Renal cortical epithelial cell (primary cell): ENCODE measurements around the gene ENAH. TPM values are rescaled to one million over a fixed set of nuclear protein-coding genes. Genes with fewer than 3 reads are reported as not detected.

Source experiments
- total RNA-seq: library from RNA; depleted of rRNA; stranded (reverse); fragments of >200 nt; gene quantifications from 2 replicates; pipeline ENCODE4 v1.2.3, GENCODE V29; 2014

ENAH gene
- total RNA-seq, 1 donor from 2014 or later = 205 TPM

Other genes starting within 250 kb of the ENAH start
- gene LBR, start 225.1 kb downstream of the ENAH start, total RNA-seq = 60.5 and 75.0 TPM in 2 replicates
- gene SRP9, start 124.7 kb upstream of the ENAH start, total RNA-seq = 360 and 486 TPM in 2 replicates
- 25.2 and 83.7 TPM in 2 replicates for gene EPHX1, start 157.0 kb upstream of the ENAH start, total RNA-seq
- 6.9 and 41.0 TPM in 2 replicates for gene TMEM63A, start 229.3 kb upstream of the ENAH start, total RNA-seq
- gene LEFTY1, start 236.0 kb upstream of the ENAH start, total RNA-seq = 0.15 TPM in 1 of 2 replicates, not detected in the other